CD14-positive monocyte (primary cell): ENCODE measurements around the gene IFT25. TPM values are rescaled to one million over a fixed set of nuclear protein-coding genes. Genes with fewer than 3 reads are reported as not detected.

Experiments
- DNase-seq, 3 donors: peaks; one replicate each; pipeline ENCODE4 v3.0.0-alpha.2; 2011 to 2022
- H2AFZ ChIP-seq: 2 replicates; pipeline ENCODE4 v1.6.0; 2012; ENCODE audit warnings: mild to moderate bottlenecking, low read depth, low read length, inconsistent platforms; ENCODE audit not compliant: insufficient read depth, poor library complexity, severe bottlenecking
- H3K27ac ChIP-seq, 2 donors: 1 replicate in 1 of 2; 2 replicates in 1 of 2; pipeline ENCODE4 v1.5.1; 2012 to 2013; ENCODE audit warnings: low read length in 2 of 2, control low read depth in 1 of 2, inconsistent platforms in 1 of 2, low read depth in 1 of 2, mild to moderate bottlenecking in 1 of 2
- H3K27me3 ChIP-seq, 2 donors: one replicate each; pipeline versions ENCODE4 v1.6.0 to v1.6.1; 2011 to 2013; ENCODE audit warnings: low read length in 2 of 2; ENCODE audit not compliant: control insufficient read depth in 2 of 2, insufficient read depth in 2 of 2
- H3K36me3 ChIP-seq, 2 donors: replicated peaks in 1 of 2; 1 replicate in 1 of 2; 2 replicates in 1 of 2; pipeline versions ENCODE4 v1.5.1 to v1.6.1; 2012 to 2013; ENCODE audit warnings: low read length in 2 of 2, control low read depth in 1 of 2, inconsistent platforms in 1 of 2, mild to moderate bottlenecking in 1 of 2; ENCODE audit not compliant: insufficient read depth in 2 of 2, control insufficient read depth in 1 of 2
- H3K4me1 ChIP-seq, 2 donors: 1 replicate in 1 of 2; 2 replicates in 1 of 2; pipeline versions ENCODE4 v1.5.1 to v1.6.1; 2012 to 2013; ENCODE audit warnings: low read length in 2 of 2, control low read depth in 1 of 2, inconsistent platforms in 1 of 2, mild to moderate bottlenecking in 1 of 2, moderate library complexity in 1 of 2; ENCODE audit not compliant: insufficient read depth in 2 of 2, control insufficient read depth in 1 of 2
- H3K4me2 ChIP-seq: replicated peaks from 2 replicates; pipeline ENCODE3; 2012; ENCODE audit warnings: low read length, moderate library complexity, mild to moderate bottlenecking; ENCODE audit not compliant: poor library complexity, severe bottlenecking; ENCODE audit errors: extremely low read depth
- H3K4me3 ChIP-seq, 3 experiments: fragments of 200-600 bp in 1 of 3; sonication (generic) in 1 of 3; replicated peaks in 1 of 3; 1 replicate in 2 of 3; 2 replicates in 1 of 3; pipeline ENCODE4 v1.5.1; 2011 to 2013; ENCODE audit warnings: low read length in 3 of 3, mild to moderate bottlenecking in 3 of 3, control low read depth in 2 of 3, low read depth in 2 of 3, inconsistent platforms in 1 of 3, moderate library complexity in 1 of 3
- H3K79me2 ChIP-seq: 2 replicates; pipeline ENCODE4 v1.6.0; 2012; ENCODE audit warnings: mild to moderate bottlenecking, control low read depth, inconsistent platforms, low read length, moderate library complexity; ENCODE audit not compliant: insufficient read depth
- H3K9ac ChIP-seq: 2 replicates; pipeline ENCODE4 v1.6.0; 2017; ENCODE audit warnings: low read length, mild to moderate bottlenecking; ENCODE audit not compliant: insufficient read depth, poor library complexity, severe bottlenecking
- H3K9me3 ChIP-seq, 2 donors: replicated peaks in 1 of 2; 1 replicate in 1 of 2; 2 replicates in 1 of 2; pipeline versions ENCODE4 v1.5.1 to v1.6.1; 2012 to 2013; ENCODE audit warnings: low read length in 2 of 2, control low read depth in 1 of 2; ENCODE audit not compliant: control insufficient read depth in 1 of 2, insufficient read depth in 1 of 2
- H4K20me1 ChIP-seq: 2 replicates; pipeline ENCODE4 v1.6.0; 2012; ENCODE audit warnings: mild to moderate bottlenecking, low read length, control low read depth, moderate library complexity; ENCODE audit not compliant: insufficient read depth
- H3K27ac Mint-ChIP-seq, 7 donors: one replicate each; pipeline ENCODE4 v1.8.0; 2020; ENCODE audit warnings: mild to moderate bottlenecking in 7 of 7, mixed read lengths in 7 of 7, moderate library complexity in 6 of 7, inconsistent platforms in 2 of 7
- H3K27me3 Mint-ChIP-seq, 3 donors: one replicate each; pipeline ENCODE4 v1.8.0; 2021 to 2022; ENCODE audit warnings: low read depth in 3 of 3, mild to moderate bottlenecking in 3 of 3, mixed read lengths in 3 of 3, moderate library complexity in 3 of 3, inconsistent platforms in 1 of 3
- H3K36me3 Mint-ChIP-seq, 2 donors: one replicate each; pipeline ENCODE4 v1.8.0; 2020; ENCODE audit warnings: mixed read lengths in 2 of 2, inconsistent platforms in 1 of 2, mild to moderate bottlenecking in 1 of 2
- H3K4me1 Mint-ChIP-seq: one replicate; pipeline ENCODE4 v1.8.0; 2020; ENCODE audit warnings: mild to moderate bottlenecking, mixed read lengths
- H3K4me3 Mint-ChIP-seq, 2 donors: one replicate each; pipeline ENCODE4 v1.8.0; 2020; ENCODE audit warnings: mild to moderate bottlenecking in 2 of 2, mixed read lengths in 2 of 2, moderate library complexity in 1 of 2
- H3K9me3 Mint-ChIP-seq, 7 donors: one replicate each; pipeline ENCODE4 v1.8.0; 2020 to 2022; ENCODE audit warnings: mixed read lengths in 7 of 7, mild to moderate bottlenecking in 6 of 7, moderate library complexity in 6 of 7, inconsistent platforms in 2 of 7
- CTCF ChIP-seq: fragments of 200-600 bp; IDR thresholded peaks from one replicate; pipeline ENCODE4 v1.8.0; 2022; ENCODE audit warnings: antibody characterized with exemption, mild to moderate bottlenecking
- WGBS: methylation state at CpG from one replicate; pipeline ENCODE4 v1.1.5; 2013; ENCODE audit warnings: missing lambda C conversion rate; ENCODE audit not compliant: insufficient coverage; 5-methylcytosine and 5-hydroxymethylcytosine counted together
- intact Hi-C, 2 donors: fragments of 100-400 bp; cut with micrococcal nuclease; formaldehyde crosslinking; loops; one replicate each; pipeline versions ENCODE4 v1.15.0 to v1.15.1; 2023
- polyA plus RNA-seq, 3 donors: library from polyadenylated mRNA; depleted of rRNA in 1 of 3; unstranded in 2 of 3; stranded (reverse) in 1 of 3; fragments of 300-500 nt in 2 of 3; fragments of >200 nt in 1 of 3; fragmentation: Illumina TruSeq in 2 of 3; gene quantifications; 1 replicate in 2 of 3; 2 replicates in 1 of 3; pipeline ENCODE4 v1.2.3, GENCODE V29; 2012 to 2021

Gene IFT25
- polyA plus RNA-seq, 3 donors = 17.1 to 30.6 (median 27.8) TPM

GRCh38 chr1:53871773-53872484 lies 73.6 kb downstream of the IFT25 start:
- Mint-ChIP-seq H3K36me3 (peaks cover 71 to 88% of the 10 kb centered on the region in 2 donors), H3K4me3 (no peak overlapping the region), H3K9me3 (peaks cover 0 to 6% (median 0%) of the 10 kb centered on the region in 7 donors), H3K4me1 (peaks cover 4% of the 10 kb centered on the region), H3K27me3 (no peaks in the 10 kb centered on the region), H3K27ac (no peak overlapping the region)
- H3K4me2 ChIP-seq = no peak overlapping the region
- no peaks in the 10 kb centered on the region for H3K9me3 ChIP-seq
- no peak overlapping the region for H2AFZ ChIP-seq
- WGBS = no CpG with 5 or more reads among the region's 5 CpGs
- no peaks in the 10 kb centered on the region for H3K27me3 ChIP-seq
- intact Hi-C loops = no loop called here
- TF ChIP-seq CTCF = no peak
- H3K4me3 ChIP-seq = no peak overlapping the region
- H3K36me3 ChIP-seq = peaks cover 73 to 90% of the 10 kb centered on the region in 2 donors
- no peaks in the 10 kb centered on the region for H3K79me2 ChIP-seq
- no peak for DNase-seq
- H4K20me1 ChIP-seq = no peaks in the 10 kb centered on the region
- H3K4me1 ChIP-seq = no peaks in the 10 kb centered on the region
- no peak overlapping the region for H3K9ac ChIP-seq
- H3K27ac ChIP-seq = no peak overlapping the region

Other genes starting within 250 kb of the IFT25 start
- not detected for gene GLIS1, start 206.5 kb downstream of the IFT25 start, polyA plus RNA-seq
- 1 to 10 TPM; 3.0 to 6.1 (median 4.7) TPM for gene NDC1, start 107.4 kb downstream of the IFT25 start, polyA plus RNA-seq
- 10 to 100 TPM; 24.4 to 51.9 (median 42.1) TPM for gene YIPF1, start 55.9 kb downstream of the IFT25 start, polyA plus RNA-seq
- under 1 TPM in 2 of 3 donors, not detected in 1; 0.22 to 0.73 TPM for gene DIO1, start 51.5 kb downstream of the IFT25 start, polyA plus RNA-seq
- 1 to 10 TPM; 5.6 to 7.3 (median 7.3) TPM for gene LRRC42, start 651 bp upstream of the IFT25 start, polyA plus RNA-seq
- not detected for gene LDLRAD1, start 72.5 kb upstream of the IFT25 start, polyA plus RNA-seq
- 100 to 1,000 TPM; 169 to 925 (median 831) TPM for gene TMEM59, start 107.5 kb upstream of the IFT25 start, polyA plus RNA-seq
- 1 to 10 TPM; 3.0 to 6.7 (median 3.8) TPM for gene TCEANC2, start 107.9 kb upstream of the IFT25 start, polyA plus RNA-seq
- gene CDCP2, start 207.3 kb upstream of the IFT25 start, polyA plus RNA-seq = under 1 TPM in 1 of 3 donors, not detected in 2; 0.09 TPM